ENCODE measurements around the gene LIPK. TPM values are rescaled to one million over a fixed set of nuclear protein-coding genes. Genes with fewer than 3 reads are reported as not detected.
"Not testable (repeated sequence)": the region's sequence is repeated elsewhere in the genome, so short reads cannot be mapped to it uniquely, and the experiment has no call there.

LIPK gene
- total RNA-seq, 1 experiment from 2014 or later: not detected

DNA sequence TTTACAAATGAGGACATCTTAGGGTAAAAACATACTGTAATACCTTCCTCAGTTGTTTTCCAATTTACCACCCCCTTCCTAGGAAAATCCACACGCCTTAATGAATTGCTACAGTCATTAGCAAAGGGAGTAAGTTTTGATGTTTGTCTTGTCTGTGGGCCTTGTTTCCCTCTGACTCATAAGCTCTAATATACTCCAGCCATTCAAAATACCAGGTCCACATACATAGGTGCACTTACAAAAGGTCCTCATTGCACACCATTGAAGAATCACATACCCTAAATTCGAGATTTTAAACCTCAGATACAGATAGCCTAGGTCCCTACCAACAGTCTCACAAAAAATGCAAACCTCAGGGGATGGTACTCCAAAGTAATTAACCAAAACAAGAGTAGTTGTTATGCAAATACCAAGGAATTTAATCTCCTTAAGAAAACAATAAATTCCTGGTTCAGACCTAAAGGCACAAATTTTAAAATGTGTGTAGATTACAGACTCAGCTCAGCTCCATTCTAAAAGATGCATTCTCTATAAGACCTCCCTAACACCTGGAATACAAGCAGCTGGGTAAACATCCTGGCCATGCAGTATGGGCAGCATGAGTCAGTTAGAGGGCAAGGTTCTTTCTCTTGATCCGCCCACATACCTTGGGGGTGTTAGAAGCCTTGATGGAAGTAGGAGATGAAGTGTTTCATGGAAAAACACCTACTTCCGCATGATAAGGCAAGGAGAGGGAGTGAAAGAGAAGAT, 3.0 kb upstream of the LIPK start:
- Histone ChIP-seq H3F3A (ENCODE audit: low read length, unreplicated experiment) (no peaks in the 10 kb centered on the region), H2AFZ (ENCODE audit: low read length) (no peak overlapping the region), H3K36me3 (ENCODE audit: low read depth, low read length) (no peaks in the 10 kb centered on the region), H3K4me2 (ENCODE audit: low read length) (no peak overlapping the region), H3K4me1 (ENCODE audit: insufficient read depth, low read length) (no peaks in the 10 kb centered on the region), H3K79me2 (ENCODE audit: low read length) (no peaks in the 10 kb centered on the region), H3K27ac (ENCODE audit: low read length) (no peak overlapping the region), H3K4me3 (ENCODE audit: low read length) (no peak overlapping the region), H3K9me3 (ENCODE audit: low read length) (no peaks in the 10 kb centered on the region), H3K27me3 (ENCODE audit: low read length) (no peaks in the 10 kb centered on the region), H3K9ac (ENCODE audit: low read length) (no peak overlapping the region), H3K9me2 (replicated peaks; ENCODE audit: low read length) (no peaks in the 10 kb centered on the region), H4K20me1 (ENCODE audit: low read length) (no peaks in the 10 kb centered on the region)
- DNase-seq: no peak
- no peak for ATAC-seq
- ChIA-PET CTCF (no interaction called here), POLR2A (ENCODE audit: unreplicated experiment) (no interaction called here)
- intact Hi-C loops (cut with micrococcal nuclease): no loop called here
- no TSS peak for BruUV-seq (replicated peaks)
- TF ChIP-seq EZH2phosphoT487 (IDR thresholded peaks at IDR 0.05; ENCODE audit: borderline replicate concordance, low read length) (no peak), EZH2 (IDR thresholded peaks at IDR 0.05; ENCODE audit: low read length, unreplicated experiment) (no peak)
- TF ChIP-seq, protein P1, sequence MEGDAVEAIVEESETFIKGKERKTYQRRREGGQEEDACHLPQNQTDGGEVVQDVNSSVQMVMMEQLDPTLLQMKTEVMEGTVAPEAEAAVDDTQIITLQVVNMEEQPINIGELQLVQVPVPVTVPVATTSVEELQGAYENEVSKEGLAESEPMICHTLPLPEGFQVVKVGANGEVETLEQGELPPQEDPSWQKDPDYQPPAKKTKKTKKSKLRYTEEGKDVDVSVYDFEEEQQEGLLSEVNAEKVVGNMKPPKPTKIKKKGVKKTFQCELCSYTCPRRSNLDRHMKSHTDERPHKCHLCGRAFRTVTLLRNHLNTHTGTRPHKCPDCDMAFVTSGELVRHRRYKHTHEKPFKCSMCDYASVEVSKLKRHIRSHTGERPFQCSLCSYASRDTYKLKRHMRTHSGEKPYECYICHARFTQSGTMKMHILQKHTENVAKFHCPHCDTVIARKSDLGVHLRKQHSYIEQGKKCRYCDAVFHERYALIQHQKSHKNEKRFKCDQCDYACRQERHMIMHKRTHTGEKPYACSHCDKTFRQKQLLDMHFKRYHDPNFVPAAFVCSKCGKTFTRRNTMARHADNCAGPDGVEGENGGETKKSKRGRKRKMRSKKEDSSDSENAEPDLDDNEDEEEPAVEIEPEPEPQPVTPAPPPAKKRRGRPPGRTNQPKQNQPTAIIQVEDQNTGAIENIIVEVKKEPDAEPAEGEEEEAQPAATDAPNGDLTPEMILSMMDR (conservative IDR thresholded peaks at IDR 0.05; ENCODE audit: low read depth, low read length): no peak

DNA sequence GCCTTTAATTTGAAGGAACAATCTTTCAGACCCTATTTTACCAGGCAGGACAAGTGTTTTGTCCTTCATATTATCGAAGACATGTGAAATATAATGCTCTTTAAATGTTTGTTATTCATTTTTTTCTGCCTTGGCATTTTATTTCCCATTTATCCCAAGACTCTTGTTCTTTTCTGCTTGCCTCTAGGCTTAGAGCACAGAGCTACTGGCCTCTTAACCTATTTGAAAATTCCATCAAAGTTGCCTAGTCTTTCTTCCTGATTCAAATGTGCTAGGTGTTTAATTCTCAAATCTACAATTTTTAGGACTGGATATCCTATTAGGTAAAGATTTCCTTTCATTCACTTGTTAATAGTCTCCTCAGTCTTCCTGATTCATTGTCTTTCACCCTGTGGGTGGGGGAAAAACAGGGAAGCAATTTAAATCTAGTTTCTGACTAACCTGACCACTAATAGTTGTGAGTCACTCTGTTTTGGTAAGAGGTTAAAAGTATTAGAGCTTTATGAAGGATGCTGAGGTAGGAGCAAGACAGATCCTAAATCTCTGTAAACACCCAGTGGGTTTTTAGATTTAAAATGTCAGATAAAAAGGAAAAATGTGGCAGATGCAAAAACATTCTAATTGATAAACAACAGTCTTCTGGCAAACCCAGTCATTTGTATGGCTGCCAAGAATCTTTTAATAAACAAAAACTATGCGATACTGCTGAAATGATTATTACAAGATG, 1.5 kb downstream of the LIPK start:
- CTCF ChIA-PET: no interaction called here
- H3K36me3 ChIP-seq (ENCODE audit: low read depth, low read length): no peaks in the 10 kb centered on the region
- H3K27ac ChIP-seq (ENCODE audit: low read length): no peak overlapping the region
- H3F3A ChIP-seq (ENCODE audit: low read length, unreplicated experiment): no peaks in the 10 kb centered on the region
- ATAC-seq: no peak
- TF ChIP-seq EZH2phosphoT487 (IDR thresholded peaks at IDR 0.05; ENCODE audit: borderline replicate concordance, low read length) (no peak), EZH2 (IDR thresholded peaks at IDR 0.05; ENCODE audit: low read length, unreplicated experiment) (no peak)
- TF ChIP-seq, protein P1 (conservative IDR thresholded peaks at IDR 0.05; ENCODE audit: low read depth, low read length): no peak
- no peaks in the 10 kb centered on the region for H3K4me1 ChIP-seq (ENCODE audit: insufficient read depth, low read length)
- no peak overlapping the region for H2AFZ ChIP-seq (ENCODE audit: low read length)
- no peak for DNase-seq
- H3K4me3 ChIP-seq (ENCODE audit: low read length): no peak overlapping the region
- H3K9me3 ChIP-seq (ENCODE audit: low read length): no peaks in the 10 kb centered on the region
- H3K79me2 ChIP-seq (ENCODE audit: low read length): no peaks in the 10 kb centered on the region
- H3K9ac ChIP-seq (ENCODE audit: low read length): no peak overlapping the region
- no peaks in the 10 kb centered on the region for H3K27me3 ChIP-seq (ENCODE audit: low read length)
- no peaks in the 10 kb centered on the region for H4K20me1 ChIP-seq (ENCODE audit: low read length)
- POLR2A ChIA-PET (ENCODE audit: unreplicated experiment): no interaction called here
- no TSS peak for BruUV-seq (replicated peaks)
- intact Hi-C loops (cut with micrococcal nuclease): no loop called here
- H3K4me2 ChIP-seq (ENCODE audit: low read length): no peak overlapping the region
- no peaks in the 10 kb centered on the region for H3K9me2 ChIP-seq (replicated peaks; ENCODE audit: low read length)

DNA sequence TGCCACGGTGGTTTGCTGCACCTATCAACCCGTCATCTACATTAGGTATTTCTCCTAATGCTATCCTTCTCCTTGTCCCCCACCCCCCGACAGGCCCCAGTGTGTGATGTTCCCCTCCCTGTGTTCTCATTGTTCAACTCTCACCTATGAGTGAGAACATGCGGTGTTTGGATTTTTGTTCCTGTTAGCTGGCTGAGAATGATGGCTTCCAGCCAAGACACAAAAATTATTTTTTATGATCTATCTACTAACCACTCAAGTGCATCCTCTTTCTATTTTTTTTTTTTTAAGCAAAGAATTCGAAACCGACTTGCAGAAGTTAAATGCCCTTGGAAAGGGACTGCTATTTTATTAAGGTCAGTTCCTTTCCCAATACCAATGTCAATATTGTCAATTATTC, 3.3 kb downstream of the LIPK start:
- DNase-seq; intact Hi-C loops (cut with micrococcal nuclease); CTCF ChIA-PET: not testable (repeated sequence)

More for the DNA sequence above, 3.3 kb downstream of the LIPK start:
- H3K27me3 ChIP-seq (ENCODE audit: low read length); H3K4me1 ChIP-seq (ENCODE audit: insufficient read depth, low read length); ATAC-seq; POLR2A ChIA-PET (ENCODE audit: unreplicated experiment); H2AFZ ChIP-seq (ENCODE audit: low read length); H3K9me2 ChIP-seq (replicated peaks; ENCODE audit: low read length); H4K20me1 ChIP-seq (ENCODE audit: low read length); H3K4me3 ChIP-seq (ENCODE audit: low read length); H3F3A ChIP-seq (ENCODE audit: low read length, unreplicated experiment); H3K79me2 ChIP-seq (ENCODE audit: low read length); H3K9ac ChIP-seq (ENCODE audit: low read length); H3K4me2 ChIP-seq (ENCODE audit: low read length); H3K27ac ChIP-seq (ENCODE audit: low read length); BruUV-seq (replicated peaks); H3K9me3 ChIP-seq (ENCODE audit: low read length); H3K36me3 ChIP-seq (ENCODE audit: low read depth, low read length): not testable (repeated sequence)
